Hematopoietic multipotent progenitor cell treated with erythropoietin and hydrocortisone succinate and interleukin-3 and kit ligand, for 15 days (in vitro differentiated cells): Measurements from ENCODE around the gene ANKRD13B.

ENCODE experiments used
- DNase-seq: peaks from one replicate; pipeline ENCODE4 v3.0.0-alpha.2; 2015; ENCODE audit warnings: low spot score

Gene ANKRD13B

GRCh38 chr17:29594519-29595090, 1.7 kb downstream of the ANKRD13B start:
- DNase-seq = no peak

DNA sequence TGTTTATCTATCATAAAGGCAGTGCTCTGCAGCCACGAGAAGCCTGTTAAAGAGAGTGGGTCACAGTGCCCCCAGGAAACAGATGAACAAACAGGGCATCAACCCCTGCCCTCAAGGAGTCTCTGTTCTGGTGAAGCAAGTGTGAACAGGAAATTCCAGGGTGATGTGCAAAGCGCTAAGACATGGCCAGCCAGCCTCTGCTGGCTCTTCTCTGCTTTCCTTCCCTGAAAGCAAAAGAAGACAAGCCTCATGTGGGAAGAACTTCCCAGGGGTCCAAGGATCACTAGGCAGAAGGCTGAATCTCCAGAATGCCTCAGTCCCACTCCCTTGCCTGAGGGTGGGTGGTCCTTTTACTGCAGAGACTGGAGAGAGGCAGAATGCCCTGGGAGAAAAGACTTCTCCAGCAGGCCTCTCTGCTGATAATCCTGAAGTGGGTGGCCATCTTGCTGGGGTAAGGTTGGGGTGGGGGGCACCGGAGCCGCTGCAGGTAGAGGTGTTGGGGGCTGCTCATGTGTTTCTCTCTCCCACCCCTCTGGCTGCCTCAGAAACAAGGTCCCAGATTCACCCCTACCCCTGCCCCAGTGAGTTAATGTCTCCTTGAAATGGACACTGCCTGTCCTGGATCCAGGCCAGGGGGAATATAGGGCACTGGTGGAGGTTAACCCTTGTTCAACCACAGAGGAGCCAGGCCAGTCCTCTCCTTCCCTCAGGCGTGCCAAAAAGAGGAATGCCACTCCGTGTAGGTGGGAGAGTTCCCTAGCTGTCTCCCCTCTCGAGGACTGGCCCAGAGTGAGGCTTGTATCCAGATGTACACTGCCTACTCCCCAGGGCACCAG, 2.4 kb downstream of the ANKRD13B start:
- DNase-seq = no peak

DNA sequence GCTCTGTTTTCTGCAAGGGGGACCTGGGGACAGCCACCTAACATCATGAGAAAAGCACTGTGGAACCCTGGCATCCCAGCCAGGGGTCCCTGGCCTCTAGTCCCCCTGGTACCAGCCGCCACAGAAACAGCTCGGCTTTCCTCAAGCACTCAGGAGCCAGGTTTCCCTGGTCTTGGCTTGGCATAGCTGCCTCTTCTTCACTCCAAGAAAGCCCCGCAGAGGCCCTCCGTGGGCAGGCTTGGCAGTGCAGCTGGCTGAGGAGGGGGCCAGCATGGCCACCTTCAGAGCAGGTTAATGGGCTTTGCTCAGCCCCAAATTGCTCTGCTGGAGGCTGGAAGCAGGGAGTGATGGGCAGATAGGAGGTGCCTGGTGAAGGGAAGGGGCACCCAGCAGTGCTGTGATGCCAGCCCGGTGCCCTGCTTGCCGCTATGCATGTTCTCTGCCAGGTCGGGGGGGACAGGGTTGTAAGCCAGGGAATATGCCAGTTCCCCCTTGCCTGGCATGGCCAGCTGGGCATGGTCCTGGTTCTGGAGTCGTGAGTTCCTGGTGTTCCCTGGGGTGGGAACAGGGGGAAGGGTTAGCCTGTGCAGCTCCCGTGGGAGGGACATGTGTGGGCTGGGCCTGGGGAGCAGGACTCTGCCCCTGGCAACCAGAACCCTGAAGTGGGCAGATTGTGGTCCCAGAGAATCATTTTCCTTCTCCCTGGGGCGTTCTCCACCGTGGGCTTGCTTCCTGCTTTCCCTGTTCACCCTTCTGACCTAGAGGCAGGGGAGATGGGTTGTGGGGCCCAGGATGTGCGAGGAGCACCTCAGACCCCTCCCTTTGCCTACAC, 3.2 kb downstream of the ANKRD13B start:
- no peak for DNase-seq

DNA sequence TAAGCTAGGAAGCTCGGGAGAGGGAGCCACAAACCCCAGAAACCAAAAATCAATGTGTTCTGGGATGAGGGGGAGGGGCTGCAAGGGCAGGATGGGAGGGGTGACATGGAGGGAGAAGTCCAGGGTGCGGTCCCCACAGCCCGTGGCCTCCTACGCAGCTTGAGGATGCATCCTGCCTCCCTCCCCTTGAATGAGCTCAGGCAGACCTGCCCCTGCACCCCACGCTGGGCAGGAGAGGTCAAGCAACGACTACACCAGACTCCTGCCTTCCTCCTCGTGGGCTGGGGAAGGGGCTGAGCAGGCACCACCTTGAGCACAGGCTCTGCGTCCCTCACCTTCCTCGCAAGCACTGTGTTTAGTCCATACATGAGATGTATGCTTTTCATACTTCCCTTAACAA, 3.9 kb downstream of the ANKRD13B start:
- no peak for DNase-seq

GRCh38 chr17:29597361-29598172, 4.6 kb downstream of the ANKRD13B start:
- DNase-seq = no peak

- no peak for DNase-seq
Measured at GRCh38 chr17:29603109-29603674, 10.3 kb downstream of the ANKRD13B start.

GRCh38 chr17:29607557-29608195, 14.7 kb downstream of the ANKRD13B start:
- DNase-seq = no peak

GRCh38 chr17:29608986-29609385, 16.1 kb downstream of the ANKRD13B start:
- no peak for DNase-seq

DNA sequence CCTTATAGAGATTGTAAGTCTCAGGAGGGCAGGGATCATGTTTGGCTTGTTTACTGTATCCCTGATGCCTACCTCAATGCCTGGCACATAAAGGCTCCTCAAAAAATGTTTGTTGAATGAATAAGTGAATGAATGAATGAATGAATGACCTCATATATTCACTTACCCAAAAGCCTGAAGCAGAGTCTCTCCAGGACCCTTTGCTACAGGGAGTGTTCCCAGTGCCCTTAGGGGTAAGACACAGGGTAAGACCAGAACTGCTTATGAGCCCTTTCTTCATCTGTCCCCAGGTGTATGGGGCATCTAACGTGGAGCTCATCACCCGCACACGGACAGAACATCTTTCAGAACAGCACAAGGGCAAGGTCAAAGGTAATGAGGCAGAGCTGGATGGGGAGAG, 17.5 kb downstream of the ANKRD13B start:
- DNase-seq = no peak

DNA sequence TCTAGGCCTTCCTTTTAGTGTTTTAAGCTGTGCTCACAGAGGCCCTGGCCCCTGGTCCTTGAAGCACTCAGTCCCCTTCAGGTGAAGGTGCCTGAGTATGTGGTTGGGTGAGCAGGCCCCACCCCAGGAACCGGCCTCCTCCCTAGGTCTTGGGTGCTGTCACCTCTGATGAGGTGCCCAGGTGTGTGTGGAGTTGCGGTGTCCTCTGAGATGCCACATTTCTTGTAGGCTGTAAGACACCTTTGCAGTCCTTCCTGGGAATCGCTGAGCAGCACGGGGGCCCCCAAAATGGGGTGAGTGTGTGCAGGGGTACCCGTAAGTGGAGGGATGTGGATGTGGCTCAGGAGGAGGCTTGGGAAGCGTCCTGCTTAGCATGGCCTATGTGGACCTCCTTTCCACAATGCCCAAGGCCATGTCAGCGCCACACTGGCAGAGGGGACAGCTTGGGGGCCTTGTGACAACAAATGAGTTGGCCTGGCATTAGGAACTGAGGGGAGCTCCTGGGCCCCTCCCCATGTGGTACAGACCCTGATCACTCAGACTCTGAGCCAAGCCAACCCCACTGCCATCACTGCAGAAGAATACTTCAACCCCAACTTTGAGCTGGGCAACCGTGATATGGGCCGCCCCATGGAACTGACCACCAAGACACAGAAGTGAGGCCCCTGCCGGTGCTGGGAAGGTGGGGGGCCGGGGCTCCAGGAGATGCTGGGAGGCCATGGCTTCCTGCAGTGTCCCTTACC, 18.6 kb downstream of the ANKRD13B start:
- DNase-seq = no peak

DNA sequence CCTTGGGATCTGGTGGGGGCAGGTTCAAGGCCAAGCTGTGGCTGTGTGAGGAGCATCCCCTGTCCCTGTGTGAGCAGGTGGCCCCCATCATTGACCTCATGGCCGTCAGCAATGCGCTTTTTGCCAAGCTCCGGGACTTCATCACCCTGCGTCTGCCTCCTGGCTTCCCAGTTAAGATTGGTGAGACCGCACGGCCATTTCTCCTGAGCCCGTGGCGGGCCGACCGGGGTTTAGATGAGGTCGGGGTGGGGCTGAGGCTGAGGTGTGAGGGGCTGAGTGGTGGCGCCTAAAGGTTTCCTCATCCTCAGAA, 19.1 kb downstream of the ANKRD13B start:
- no peak for DNase-seq

DNA sequence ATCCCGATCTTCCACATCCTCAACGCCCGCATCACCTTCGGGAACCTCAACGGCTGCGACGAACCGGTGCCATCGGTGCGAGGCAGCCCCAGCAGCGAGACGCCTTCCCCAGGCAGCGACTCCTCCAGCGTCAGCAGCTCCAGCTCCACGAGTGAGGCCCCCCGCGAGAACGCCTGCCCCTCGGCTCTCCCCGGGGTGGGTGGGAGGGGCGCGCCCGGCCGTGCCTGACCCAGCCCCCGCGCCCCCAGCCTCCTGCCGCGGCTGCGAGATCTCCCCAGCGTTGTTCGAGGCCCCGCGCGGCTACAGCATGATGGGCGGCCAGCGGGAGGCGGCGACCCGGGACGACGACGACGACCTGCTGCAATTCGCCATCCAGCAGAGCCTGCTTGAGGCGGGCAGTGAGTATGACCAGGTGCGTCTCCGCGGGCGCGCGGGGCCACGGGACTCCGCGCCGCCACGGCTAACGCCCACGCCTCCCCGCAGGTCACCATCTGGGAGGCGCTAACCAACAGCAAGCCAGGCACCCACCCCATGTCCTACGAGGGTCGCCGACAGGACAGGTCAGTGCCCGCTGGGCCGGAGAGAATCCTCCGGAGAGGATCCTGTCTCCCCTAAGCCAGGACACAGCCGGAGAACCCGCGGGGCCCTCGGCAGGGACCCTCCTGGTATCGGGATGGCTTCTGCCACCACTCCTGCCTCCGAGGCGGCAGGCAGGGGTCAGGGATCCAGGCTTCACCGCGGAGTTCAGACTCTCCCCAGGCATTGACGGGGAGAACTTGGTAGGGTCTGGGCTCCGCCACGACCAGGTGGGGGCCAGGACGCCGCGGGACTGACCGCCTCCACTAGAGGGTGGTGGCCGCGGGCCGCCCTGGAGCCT, 19.7 kb downstream of the ANKRD13B start:
- DNase-seq = no peak

- peak; percentile 69 for DNase-seq
Measured at GRCh38 chr17:29613352-29613837, 20.5 kb downstream of the ANKRD13B start.

GRCh38 chr17:29613856-29614255, 20.9 kb downstream of the ANKRD13B start:
- DNase-seq = no peak

DNA sequence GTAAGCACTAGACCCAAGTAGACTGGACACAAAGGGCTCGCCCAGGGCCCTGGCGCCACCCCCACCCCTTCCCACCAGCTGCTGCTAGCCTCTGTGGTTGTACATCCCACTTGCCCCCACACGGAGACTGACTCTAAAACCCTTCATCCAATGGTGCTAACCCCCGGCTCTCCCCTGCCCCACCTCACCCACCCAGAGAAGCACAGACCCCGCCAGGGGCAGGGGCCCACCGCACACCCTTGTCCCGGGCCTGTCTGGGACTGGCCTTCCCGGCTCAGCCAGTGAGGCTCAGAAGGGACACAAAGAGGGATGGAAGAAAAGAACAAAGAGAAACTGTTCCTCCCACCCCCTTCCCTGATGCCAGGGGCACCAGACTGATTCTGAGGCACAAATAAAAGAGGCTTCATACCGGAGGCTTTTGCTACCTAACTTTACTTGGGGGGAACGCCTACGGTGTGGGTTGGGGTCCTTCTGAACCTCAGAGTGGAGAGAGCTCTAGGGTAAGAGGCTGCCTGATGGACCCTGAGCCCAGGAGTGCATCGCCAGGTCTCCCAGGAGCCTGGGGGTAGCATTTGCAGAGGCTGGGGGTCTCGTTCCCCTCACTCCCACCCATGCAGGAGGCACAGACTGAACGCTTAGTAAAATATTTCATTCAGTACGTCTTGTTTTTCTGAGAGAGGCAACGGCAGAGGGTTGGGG, 21.6 kb downstream of the ANKRD13B start:
- no peak for DNase-seq

DNA sequence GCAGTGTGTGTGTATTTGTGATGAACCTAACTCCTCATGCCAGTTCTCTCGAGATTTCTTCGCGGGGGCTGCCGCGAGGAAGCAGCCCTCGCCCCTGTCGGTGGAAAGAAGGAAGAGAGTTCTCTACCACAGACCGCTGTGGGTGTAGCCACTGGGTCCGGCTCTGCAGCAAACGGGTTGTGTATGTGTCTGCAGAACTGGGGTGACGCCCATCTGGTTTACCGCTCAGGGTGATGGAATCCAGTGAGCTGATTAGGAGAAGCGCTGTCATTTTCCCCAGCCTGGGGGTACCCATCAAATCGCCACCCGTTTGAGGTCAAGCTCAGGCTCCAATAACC, 22.1 kb downstream of the ANKRD13B start:
- peak; percentile 43 for DNase-seq

DNA sequence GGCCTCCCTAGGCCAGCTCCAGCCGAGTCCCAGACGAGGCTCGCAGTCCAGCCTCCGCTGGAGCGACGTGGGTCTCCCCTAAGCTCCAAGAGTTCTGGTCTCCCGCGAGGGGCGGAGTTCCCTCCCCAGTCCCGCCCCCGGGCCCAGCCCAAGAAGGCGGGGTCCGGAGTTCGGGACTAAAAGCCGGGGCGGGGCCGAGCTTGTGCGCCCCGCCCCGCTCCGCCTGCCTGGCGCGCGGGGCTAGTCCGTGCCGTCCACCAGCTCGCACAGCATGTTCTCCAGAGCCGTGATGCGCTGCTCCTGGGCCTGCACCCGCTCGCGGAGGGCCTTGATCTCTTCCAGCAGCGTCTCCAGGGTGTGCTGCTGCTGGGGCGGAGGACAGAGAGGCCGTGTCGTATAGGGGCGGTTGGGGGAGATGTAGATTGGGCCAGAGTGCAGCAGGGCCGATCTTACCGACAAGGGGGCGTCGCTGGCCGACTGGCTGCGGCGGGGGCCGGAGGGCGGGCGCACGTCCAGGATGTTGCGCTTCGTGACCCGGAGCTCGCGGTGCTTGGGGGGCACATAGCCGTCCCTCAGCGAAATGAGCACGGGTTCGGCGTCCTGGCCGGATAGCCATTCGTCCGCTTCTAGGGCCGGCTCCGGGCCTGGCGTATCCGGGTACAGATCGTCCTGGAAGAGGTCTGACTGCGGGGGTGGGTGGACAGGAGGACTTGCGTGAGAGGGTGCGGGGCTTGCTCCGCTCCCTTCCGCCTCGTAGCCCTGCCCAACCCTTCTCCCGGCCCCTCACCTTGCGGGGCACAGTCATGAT, 22.8 kb downstream of the ANKRD13B start:
- DNase-seq = peak; percentile 82
